Stimulated activated CD4-positive, alpha-beta T cell treated with anti-CD3 and anti-CD28 coated beads, Interleukin-15, amount 100 ng/mL, for 48 hours (primary cell): ENCODE results near the gene RUNX2.
A peak's percentile ranks its signal among the peaks of the same experiment; 100 is the strongest.

Experiments
- DNase-seq, 2 donors: peaks; one replicate each; pipeline ENCODE4 v3.0.0-alpha.2; 2020; ENCODE audit warnings: low read depth in 2 of 2

The RUNX2 gene

DNA sequence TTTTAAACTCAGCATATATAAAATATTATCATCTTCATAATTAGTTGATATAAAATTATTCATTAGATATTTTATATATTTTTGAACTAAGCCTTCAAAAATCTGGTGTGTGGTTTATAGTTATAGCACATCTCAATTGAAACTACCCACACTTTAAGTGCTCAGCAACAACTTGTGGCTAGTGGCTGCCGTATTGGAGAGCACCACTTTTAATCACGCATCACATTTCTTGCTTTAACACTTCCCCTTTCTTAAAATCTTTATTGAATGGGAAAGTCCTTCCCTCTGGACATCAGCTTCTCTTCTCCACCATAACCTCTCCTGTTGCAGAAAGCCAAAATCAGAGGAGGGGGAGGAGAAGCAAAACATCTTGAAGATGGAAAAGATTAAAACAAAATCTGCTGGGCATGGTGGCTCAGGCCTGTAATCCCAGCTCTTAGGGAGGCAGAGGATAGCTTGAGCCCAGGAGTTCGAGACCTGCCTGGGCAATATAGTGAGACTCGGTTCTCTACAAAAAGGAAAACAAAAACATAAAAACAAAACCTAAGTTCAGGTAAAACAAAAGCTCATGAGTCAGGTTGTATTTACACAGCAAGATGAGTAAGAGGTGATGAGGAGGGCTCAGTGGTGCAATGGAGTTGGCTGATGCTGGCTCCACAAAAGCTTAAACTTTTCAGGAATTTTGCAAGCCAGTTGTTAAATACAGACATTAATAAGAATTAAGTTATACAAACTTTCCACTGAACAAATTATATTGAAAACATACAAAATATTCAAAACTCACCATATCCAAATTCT, 286.6 kb downstream of the RUNX2 start:
- no peak for DNase-seq

DNA sequence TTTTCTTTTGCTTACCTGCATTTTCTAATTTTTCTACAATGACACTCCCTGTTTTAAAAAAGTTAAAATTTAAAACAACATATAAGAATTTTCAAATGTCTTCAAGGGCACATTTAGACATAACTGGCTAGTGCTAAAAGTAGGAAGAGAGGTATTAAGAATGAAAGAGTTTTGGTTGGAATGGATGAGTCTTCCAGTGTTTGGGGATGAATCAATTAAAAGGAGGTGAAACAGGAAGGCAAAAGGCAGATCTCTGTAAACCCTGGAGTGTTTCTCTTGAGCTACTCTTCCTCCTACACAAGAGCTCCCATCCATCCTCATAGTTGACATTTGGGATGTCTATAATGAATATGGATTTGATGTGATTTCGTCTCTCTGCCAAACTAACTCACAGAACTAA, 288.1 kb downstream of the RUNX2 start:
- DNase-seq, result no peak

DNA sequence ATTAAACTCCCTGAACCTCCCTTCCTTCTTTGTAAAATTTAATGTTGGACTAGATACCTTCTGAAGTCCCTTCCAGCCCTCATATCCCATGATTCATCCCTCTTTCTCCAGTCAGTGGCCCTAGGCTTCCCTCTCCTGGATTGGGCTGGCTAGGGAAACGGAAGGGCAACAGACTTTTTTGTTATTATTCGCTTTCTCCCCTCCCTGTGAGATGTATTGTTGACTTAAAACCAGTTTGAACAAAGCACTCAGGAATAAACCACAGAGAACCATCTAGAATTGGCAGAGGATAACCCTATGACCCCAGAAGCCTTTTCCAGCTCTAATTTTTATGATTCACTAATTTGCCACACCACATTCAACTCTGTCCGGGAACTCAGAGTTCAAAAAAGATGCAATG, 289.3 kb downstream of the RUNX2 start:
- no peak for DNase-seq

DNA sequence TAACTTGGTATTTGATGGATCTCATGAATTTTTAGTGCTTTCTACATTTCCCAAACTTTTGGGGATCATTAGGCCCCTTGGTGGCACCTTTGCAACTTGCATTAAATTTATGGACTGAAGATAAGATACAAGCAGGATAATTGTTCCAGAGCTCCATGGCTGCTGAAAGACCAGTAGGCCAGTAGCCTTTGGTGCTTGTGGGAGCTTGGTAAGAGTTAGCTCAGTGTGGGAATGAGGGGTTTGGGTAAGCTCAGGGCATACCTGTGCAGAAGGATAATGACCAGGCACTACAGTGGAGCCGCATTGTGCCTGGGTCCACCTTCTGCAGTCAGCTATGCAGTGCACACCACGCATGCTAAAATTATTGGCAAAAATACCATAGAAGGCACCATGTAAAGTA, 290.1 kb downstream of the RUNX2 start:
- DNase-seq, result no peak

DNA sequence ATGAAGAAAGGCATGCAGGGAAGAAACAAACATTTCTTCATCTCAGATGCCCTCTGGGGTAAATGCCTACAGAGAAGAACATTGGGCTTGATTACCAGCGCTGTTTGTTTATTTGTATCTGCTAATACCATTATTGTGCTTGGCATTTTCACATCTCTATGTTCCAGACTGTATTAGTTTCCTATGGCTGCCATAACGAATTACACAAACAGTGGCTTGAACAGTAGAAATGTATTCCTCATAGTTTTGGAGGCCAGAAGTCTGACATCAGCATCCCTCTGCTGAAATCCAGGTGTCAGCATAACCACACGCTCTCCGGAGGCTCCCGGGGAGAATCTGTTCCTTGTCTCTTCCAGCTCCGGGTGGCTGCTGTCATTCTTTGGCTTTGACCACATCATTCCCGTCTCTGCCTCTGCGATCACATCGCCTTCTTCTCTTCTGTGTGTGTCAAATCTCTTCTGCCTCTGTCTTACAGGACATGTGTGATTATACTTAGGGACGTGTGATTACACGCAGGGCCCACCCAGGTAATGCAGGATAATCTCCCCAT, 291.2 kb downstream of the RUNX2 start:
- no peak for DNase-seq

DNA sequence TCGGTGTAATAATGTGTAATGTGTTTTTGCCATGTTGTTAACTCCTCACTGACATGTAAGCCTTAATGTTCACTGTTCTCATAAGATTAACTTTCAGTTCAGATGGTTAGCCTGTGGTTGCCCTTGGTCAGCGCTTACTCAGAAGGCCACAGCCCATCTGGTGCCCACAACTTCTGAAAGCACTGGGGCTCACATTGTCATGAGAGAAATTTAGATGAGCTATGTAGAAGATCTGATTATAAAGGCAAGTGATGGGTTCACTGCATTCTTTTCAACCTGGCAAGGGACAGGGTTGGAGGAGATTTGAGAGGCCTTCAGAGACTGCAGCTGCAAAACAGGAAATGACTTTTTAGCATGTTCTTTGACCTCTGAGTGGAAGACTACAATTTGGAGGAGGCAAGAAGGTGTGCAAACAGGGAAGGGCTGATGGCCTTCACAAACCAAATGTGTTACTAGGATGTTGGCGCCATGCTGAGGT, 291.9 kb downstream of the RUNX2 start:
- no peak for DNase-seq

DNA sequence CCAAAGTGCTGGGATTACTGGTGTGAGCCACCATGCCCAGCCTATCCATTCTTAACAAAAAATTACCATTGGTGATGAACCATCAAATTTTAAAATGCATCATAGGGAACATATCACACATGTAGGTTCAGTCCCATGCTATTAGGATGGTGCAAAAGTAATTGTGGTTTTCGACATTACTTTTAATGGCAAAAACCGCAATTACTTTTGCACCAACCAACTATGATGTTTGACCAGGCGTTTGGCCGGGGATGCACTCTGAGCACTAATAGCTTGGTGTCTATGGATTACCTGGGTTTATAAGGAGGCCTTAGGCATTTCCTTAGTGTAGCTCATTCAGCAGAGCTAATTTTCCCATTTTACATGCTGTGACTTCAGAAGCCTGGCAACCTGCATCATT, 296.1 kb downstream of the RUNX2 start:
- DNase-seq, result no peak

DNA sequence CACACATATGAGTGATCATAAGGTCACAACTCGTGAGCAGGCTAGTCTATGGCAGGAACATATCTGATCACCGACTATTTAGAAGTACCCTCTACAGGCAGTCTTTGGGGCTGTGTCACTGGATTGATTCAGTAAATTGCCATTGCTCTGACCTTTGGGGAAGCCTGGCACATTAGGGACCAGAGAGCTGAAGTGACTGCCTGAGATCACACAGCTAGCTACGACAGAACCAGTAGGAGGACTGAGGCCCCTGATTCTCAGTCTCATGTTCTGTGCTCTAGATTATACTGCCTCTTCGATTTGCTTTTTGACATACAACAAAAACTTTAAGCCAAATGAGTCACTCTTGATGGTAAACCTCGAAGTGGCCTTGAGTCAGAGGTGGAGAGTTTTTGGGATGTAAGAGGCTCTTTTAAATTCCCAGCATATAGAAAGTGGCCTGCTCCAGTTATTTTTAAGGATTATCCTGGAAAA, 297.1 kb downstream of the RUNX2 start:
- DNase-seq, result peak in 1 of 2 donors; percentile 16

DNA sequence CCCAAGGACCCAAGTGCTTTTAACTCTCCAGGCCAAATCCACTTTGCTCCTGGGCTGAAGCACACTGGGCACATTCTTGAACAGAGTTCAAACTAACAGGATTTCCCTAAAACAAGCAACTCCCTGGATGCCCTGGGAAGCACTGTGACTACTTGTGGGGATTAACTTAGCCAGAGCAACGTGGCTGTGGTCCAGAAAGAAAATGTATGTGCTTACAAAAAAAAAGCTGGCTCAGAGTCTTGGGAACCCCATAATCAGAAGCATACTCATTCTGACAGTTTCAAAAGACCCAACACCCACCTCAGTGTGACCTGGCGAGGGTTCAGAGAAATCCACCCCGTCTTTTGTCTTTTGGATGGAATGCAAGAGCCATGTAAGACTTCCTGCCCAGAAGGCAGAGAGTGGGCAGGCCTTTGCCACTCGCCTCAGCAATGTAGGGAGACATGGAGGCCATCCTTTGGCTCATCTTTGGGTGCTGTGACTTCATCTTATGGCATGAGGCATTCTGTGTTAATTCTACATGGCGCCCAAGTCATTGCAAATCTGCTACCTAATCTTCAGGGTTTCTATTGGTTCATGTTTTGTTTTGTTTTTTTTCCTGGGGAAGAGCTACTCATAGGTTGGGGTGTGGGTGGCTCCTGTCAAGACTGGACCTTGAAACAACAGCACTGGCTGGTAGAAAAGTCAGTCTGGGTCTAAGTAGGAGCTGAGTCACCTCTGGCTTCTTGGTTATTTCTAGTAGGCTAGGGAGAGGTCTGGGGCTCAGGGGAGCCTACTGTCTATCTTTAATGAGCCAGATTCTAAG, 298.2 kb downstream of the RUNX2 start:
- peak in 1 of 2 donors; percentile 24 for DNase-seq

DNA sequence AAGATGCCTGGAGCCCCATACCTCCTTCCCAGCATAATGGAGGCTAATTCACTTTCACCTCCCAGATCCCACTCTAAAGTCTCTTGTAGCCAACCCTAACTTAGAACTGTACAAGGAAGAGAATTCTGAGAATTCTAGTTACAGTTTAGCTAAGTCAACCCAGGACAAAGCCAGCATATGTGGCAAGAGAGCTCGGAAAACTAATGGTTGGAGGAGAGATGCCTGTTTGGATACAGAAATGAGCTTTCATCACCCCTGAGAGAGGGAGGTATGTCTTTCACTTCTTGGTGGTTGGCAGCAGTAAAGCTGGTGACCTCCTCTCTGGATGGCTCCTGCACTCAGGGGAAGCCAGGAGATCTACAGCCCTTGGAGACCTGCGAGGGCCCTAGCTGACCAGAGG, 302.2 kb downstream of the RUNX2 start:
- DNase-seq, result no peak

DNA sequence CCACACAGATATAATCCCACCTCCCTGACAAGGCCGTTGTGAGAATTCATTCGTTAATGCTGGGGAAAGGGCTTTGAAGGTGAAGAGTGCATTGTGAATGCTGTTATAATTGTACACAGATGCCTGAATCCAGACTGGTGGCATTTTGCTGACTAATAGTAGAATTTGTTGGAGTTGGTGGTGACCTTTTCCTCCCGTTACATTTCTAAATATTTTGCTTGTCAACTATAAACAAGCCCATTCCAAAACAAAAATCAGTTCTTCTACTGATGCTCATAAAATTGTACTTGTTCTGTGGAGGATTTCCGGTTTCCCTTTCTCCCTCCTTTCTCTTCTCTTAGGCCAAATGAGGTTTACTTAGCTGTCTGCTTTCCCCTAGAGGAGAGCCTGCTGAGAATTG, 302.7 kb downstream of the RUNX2 start:
- DNase-seq, result no peak

DNA sequence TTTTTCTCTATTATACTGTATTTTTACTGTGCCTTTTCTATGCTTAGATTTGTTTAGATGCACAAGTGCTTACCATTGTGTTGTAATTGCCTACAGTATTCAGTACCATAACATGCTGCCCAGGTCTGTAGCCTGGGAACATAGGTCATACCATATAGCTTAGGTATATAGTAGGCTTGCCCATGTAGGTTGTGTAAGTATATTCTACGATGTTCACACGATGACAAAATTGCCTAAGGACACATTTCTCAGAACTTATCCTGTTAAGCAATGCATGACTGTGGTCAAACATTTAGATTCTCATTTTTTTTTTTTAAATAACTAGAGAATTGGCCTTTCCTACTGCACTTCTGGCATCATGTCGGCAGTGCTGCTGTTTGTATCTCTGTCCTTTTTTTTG, 303.3 kb downstream of the RUNX2 start:
- no peak for DNase-seq

DNA sequence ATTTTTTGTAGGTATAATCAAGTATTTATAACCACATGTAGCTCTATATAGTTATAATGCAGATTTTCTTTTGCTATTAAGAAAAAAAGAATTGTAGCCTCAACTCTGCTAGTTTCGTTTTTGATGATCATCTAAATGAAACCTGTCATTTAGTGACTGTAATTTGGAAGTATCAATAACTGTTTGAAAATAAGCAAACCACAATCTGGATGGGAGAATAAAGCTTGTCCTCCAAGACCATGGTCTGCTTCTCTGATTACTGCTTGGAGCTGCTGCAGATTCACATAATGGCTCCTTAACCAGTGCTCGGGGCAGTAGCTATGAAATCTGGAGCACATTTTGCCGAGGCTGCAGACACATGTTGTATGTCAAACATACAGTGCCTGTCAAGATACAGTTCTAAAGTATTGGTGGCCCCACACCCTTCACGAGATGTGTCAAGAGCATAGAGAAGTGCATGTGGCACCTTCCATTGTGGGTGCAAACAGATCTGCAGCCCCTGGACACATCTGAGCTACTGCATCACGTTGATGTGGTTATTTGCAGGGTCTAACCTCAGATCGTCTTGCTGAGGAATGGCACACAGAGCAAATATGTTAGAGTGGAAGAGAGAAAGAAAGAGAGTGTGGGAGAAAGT, 305.3 kb downstream of the RUNX2 start:
- DNase-seq, result no peak

DNA sequence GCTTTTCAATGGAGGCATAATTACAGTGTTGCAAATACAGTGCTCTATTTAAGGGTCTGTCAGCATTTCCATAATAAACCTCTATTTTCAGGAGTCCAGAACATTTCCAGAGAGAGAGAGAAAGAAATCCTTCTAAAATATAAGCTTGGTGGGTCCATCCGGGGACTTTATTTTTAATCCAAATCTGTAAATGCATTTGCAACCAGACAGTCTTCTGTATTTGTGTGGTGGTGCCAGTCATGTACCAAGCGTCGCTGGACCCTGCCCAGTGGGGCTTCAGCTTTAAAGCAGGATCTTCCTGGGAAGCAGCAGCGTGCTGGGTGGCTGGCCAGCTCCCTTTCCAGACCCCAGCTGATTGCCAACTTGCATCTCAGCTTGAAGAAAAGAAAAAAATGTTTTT, 306.1 kb downstream of the RUNX2 start:
- no peak for DNase-seq

DNA sequence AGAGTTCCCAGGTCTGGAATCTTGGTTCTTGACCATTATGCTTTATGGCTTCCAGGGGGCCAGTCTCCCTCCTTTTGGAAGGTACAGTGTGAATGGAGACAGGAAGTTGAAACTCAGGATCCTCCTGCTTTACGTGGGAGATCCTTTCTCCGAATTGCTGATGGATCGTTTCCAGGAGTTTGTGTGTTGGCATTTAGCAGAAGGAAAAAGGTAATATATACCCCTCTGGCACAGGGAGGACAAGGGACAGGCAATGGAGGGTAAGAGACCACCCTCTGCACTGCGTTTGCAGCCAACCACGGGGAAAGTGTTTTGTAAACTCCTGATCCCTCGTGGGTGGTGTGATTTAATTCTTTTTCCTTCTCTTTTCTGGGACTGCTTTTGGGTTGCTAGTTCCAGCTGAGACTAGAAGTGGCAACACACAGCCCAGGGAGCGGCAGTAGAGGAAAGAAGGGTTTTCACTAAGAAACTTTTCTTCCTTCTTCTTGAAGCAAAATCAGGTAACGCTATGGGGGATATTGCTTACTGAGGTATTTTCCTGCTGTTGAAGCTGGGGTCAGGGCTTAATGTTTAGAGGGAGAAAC, 307.2 kb downstream of the RUNX2 start:
- DNase-seq, result no peak

DNA sequence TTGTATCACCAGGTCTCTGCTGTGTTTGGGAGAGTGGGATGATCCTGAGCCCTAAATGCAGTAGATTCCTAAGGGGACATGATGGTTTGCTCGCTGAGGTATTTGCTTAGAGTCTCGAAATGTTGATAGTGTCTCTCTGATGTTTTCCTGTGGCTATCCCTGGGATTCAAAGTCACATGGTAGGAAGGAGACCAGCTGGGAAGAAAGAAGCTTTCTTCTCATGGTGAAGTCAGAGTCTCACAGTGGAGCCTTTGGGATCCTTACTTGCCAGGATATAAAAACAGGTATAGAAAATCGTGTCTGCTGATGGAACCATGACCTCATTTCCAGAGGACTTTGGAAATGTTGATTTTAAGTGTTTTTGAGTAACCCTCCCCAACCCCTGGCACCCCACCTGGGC, 308.9 kb downstream of the RUNX2 start:
- DNase-seq, result no peak

DNA sequence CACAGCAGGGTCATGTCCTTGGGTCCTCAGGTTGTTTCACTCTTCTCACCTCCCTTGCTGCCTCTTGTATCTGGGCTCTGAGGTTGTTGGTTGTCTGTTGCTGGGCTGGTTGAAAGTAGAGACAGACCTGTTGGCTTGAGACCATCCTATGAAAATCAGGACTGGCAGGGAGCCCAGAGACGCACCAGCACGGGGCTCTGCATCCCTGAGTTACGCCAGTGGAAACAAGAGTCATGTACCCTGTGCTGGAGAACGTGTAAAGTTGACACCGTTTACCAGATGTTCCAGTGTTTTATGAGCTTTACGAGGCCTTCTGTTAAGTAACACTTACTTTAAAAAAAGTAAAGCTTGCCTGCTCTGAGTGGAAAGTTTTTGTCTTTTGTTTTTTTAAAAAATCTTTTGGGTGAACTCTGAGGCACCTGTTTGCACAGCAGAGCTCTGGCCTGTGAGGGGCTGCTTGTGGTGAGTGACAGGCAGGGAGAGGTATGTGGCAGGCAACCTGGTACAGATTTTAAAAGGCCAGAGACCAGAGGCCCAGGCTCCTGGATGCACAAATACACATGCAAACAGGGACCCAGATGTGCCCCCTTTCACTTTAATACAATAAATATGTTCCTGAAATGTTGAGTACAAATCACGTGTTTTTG, 309.6 kb downstream of the RUNX2 start:
- no peak for DNase-seq

DNA sequence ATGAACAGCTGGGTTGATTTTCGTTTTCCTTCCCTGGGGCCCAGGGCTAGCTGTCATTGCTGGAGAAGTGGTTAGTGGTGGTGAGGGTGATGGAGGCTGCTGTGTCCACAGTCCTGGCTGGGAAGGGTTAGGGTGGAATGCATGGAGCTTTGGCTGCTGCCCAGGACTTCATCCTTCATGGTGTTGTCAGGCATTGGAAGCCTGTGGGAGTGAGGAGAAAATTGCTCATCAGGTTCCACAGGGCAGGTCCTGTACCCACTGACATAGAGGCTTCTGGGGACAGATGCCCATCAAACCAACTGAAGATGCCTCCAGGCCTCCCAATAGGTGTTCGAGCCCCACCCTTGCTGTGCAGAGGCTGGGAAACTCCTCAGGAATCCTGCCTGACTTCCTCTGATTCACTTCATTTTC, 312.0 kb downstream of the RUNX2 start:
- no peak for DNase-seq

DNA sequence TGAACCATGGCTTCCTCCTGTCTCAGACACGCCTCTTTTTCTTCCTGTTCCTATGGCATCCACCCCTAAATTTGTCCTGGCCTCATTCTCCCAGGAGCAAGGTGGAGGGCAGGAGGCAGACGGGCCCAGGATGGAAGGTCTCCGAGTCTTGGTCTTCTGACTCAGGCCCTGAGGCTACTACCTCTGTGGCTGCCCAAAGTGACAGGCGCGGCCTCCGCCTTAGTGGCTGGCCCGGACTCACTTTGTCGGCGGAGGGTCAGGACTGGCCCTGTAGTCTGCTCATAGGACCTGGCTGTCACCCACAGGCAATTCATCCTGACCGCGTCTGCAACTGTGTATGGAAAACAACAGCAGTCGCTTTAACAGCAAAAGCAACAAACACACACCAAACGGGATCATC, 312.7 kb downstream of the RUNX2 start:
- no peak for DNase-seq

DNA sequence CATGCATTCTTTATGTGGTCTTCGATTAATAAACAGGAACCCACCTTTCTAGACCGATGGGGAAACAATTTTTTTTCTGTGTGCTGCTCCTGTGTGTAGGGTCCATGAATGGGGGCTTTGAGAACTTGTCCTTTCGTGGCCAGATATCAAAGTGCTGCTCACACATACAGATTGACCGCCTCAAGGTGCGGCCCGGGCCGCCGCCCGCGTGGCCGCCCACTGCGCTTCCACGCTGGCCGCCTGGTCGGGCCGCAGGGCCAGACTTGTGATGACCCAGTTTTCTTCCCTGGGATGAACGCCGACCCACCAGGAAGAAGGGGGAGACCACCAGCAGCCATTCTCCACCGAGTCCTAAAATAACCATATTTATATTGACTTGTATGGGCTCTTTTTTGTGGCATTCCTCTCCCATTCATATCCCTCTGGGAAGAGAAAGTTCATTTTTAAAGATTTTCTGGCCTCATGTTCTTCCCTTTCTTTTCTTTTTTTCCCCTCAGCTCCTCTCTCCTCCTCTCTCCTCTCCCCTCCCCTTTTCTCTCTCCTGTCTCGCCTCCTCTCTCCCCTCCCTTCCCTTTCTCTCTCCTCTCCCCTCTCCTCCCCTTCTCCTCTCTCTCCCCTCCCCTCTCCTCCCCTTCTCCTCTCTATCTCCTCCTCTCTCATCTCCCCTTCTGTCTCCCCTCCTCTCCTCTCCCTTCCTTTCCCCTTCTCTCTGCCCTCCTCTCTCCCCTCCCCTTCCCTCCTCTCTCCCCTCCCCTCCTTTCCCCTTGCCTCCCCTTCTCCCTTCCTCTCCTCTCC, 314.4 kb downstream of the RUNX2 start:
- DNase-seq, result no peak
